ENCODE results near the gene DNAH5.

DNAH5 gene

GRCh38 chr5:13735691-13736090 lies 208.8 kb downstream of the DNAH5 start:
- peaks cover 17% of the 10 kb centered on the region for H3K9me3 Mint-ChIP-seq
- no peaks in the 10 kb centered on the region for H3K36me3 Mint-ChIP-seq

GRCh38 chr5:13731121-13731628 lies 213.3 kb downstream of the DNAH5 start:
- H3K27ac Mint-ChIP-seq, result no peak overlapping the region
- no peaks in the 10 kb centered on the region for H3K4me1 Mint-ChIP-seq
- ATAC-seq, result no peak
- peaks cover 13% of the 10 kb centered on the region for H3K9me3 Mint-ChIP-seq
- no peaks in the 10 kb centered on the region for H3K36me3 Mint-ChIP-seq
- no peak overlapping the region for H3K4me3 Mint-ChIP-seq
- no peak for DNase-seq (ENCODE audit: low spot score in 2 of 2)

More at GRCh38 chr5:13735691-13736090, 208.8 kb downstream of the DNAH5 start:
- no peak for DNase-seq (ENCODE audit: low spot score in 2 of 2)
- H3K4me1 Mint-ChIP-seq, result no peaks in the 10 kb centered on the region
- ATAC-seq, result no peak
- H3K4me3 Mint-ChIP-seq, result no peak overlapping the region
- H3K27ac Mint-ChIP-seq, result no peak overlapping the region

GRCh38 chr5:13708906-13709305 lies 235.6 kb downstream of the DNAH5 start:
- Mint-ChIP-seq H3K4me3 (no peak overlapping the region), H3K9me3 (peaks cover 9% of the 10 kb centered on the region), H3K36me3 (no peaks in the 10 kb centered on the region), H3K27ac (no peak overlapping the region), H3K4me1 (no peaks in the 10 kb centered on the region)
- no peak for DNase-seq (ENCODE audit: low spot score in 2 of 2)
- ATAC-seq, result no peak

GRCh38 chr5:13708432-13708831 lies 236.1 kb downstream of the DNAH5 start:
- Mint-ChIP-seq H3K4me1 (no peaks in the 10 kb centered on the region), H3K27ac (no peak overlapping the region), H3K9me3 (peaks cover 9% of the 10 kb centered on the region), H3K4me3 (no peak overlapping the region), H3K36me3 (no peaks in the 10 kb centered on the region)
- no peak for DNase-seq (ENCODE audit: low spot score in 2 of 2)
- ATAC-seq, result no peak

GRCh38 chr5:13704396-13704795 lies 240.1 kb downstream of the DNAH5 start:
- Mint-ChIP-seq H3K27ac (no peak overlapping the region), H3K9me3 (peaks cover 6% of the 10 kb centered on the region), H3K36me3 (no peaks in the 10 kb centered on the region), H3K4me3 (no peak overlapping the region), H3K4me1 (no peaks in the 10 kb centered on the region)
- DNase-seq (ENCODE audit: low spot score in 2 of 2) (no peak), ATAC-seq (no peak)

GRCh38 chr5:13700626-13701025 lies 243.9 kb downstream of the DNAH5 start:
- H3K36me3 Mint-ChIP-seq, result no peaks in the 10 kb centered on the region
- H3K27ac Mint-ChIP-seq, result no peak overlapping the region
- DNase-seq (ENCODE audit: low spot score in 2 of 2) (no peak), ATAC-seq (no peak)
- no peak overlapping the region for H3K4me3 Mint-ChIP-seq
- H3K4me1 Mint-ChIP-seq, result no peaks in the 10 kb centered on the region
- H3K9me3 Mint-ChIP-seq, result peaks cover 8% of the 10 kb centered on the region

- no peaks in the 10 kb centered on the region for H3K4me1 Mint-ChIP-seq
- ATAC-seq (no peak), DNase-seq (ENCODE audit: low spot score in 2 of 2) (no peak)
- no peak overlapping the region for H3K4me3 Mint-ChIP-seq
- H3K36me3 Mint-ChIP-seq, result no peaks in the 10 kb centered on the region
- H3K9me3 Mint-ChIP-seq, result peaks cover 8% of the 10 kb centered on the region
- no peak overlapping the region for H3K27ac Mint-ChIP-seq
Measured at GRCh38 chr5:13698885-13699284, 245.6 kb downstream of the DNAH5 start.

GRCh38 chr5:13695076-13695712 lies 249.3 kb downstream of the DNAH5 start:
- Mint-ChIP-seq H3K9me3 (peaks cover 16% of the 10 kb centered on the region), H3K4me1 (no peaks in the 10 kb centered on the region), H3K36me3 (no peaks in the 10 kb centered on the region), H3K4me3 (no peak overlapping the region), H3K27ac (no peak overlapping the region)
- ATAC-seq (no peak), DNase-seq (ENCODE audit: low spot score in 2 of 2) (no peak)

- ATAC-seq, result no peak
Measured at GRCh38 chr5:13692172-13692571, 252.3 kb downstream of the DNAH5 start.

GRCh38 chr5:13676531-13676930 lies 268.0 kb downstream of the DNAH5 start:
- DNase-seq (ENCODE audit: low spot score in 2 of 2), result no peak
- no peak overlapping the region for H3K27ac Mint-ChIP-seq
- H3K36me3 Mint-ChIP-seq, result no peaks in the 10 kb centered on the region
- ATAC-seq, result no peak
- peaks cover 16% of the 10 kb centered on the region for H3K9me3 Mint-ChIP-seq
- H3K4me3 Mint-ChIP-seq, result no peak overlapping the region
- H3K4me1 Mint-ChIP-seq, result no peaks in the 10 kb centered on the region

More at GRCh38 chr5:13692172-13692571, 252.3 kb downstream of the DNAH5 start:
- no peak overlapping the region for H3K4me3 Mint-ChIP-seq
- no peak overlapping the region for H3K27ac Mint-ChIP-seq
- no peaks in the 10 kb centered on the region for H3K4me1 Mint-ChIP-seq
- DNase-seq (ENCODE audit: low spot score in 2 of 2), result no peak
- no peaks in the 10 kb centered on the region for H3K36me3 Mint-ChIP-seq
- peaks cover 19% of the 10 kb centered on the region for H3K9me3 Mint-ChIP-seq

- Mint-ChIP-seq H3K4me3 (no peak overlapping the region), H3K9me3 (peaks cover 16% of the 10 kb centered on the region), H3K36me3 (no peaks in the 10 kb centered on the region), H3K4me1 (no peaks in the 10 kb centered on the region), H3K27ac (no peak overlapping the region)
- DNase-seq (ENCODE audit: low spot score in 2 of 2) (no peak), ATAC-seq (no peak)
Measured at GRCh38 chr5:13674391-13674790, 270.1 kb downstream of the DNAH5 start.

GRCh38 chr5:13673511-13673910 lies 271.0 kb downstream of the DNAH5 start:
- no peak overlapping the region for H3K27ac Mint-ChIP-seq
- H3K4me1 Mint-ChIP-seq, result no peaks in the 10 kb centered on the region
- no peak overlapping the region for H3K4me3 Mint-ChIP-seq
- ATAC-seq (no peak), DNase-seq (ENCODE audit: low spot score in 2 of 2) (no peak)
- no peaks in the 10 kb centered on the region for H3K36me3 Mint-ChIP-seq
- peaks cover 17% of the 10 kb centered on the region for H3K9me3 Mint-ChIP-seq

GRCh38 chr5:13664377-13664776 lies 280.1 kb downstream of the DNAH5 start:
- H3K36me3 Mint-ChIP-seq, result peaks cover 3% of the 10 kb centered on the region
- DNase-seq (ENCODE audit: low spot score in 2 of 2), result no peak
- no peak overlapping the region for H3K27ac Mint-ChIP-seq

GRCh38 chr5:13662626-13663025 lies 281.9 kb downstream of the DNAH5 start:
- Mint-ChIP-seq H3K36me3 (peaks cover 5% of the 10 kb centered on the region), H3K4me1 (no peaks in the 10 kb centered on the region), H3K9me3 (peaks cover 5% of the 10 kb centered on the region), H3K4me3 (no peak overlapping the region), H3K27ac (no peak overlapping the region)
- ATAC-seq (no peak), DNase-seq (ENCODE audit: low spot score in 2 of 2) (no peak)

More at GRCh38 chr5:13664377-13664776, 280.1 kb downstream of the DNAH5 start:
- H3K4me1 Mint-ChIP-seq, result no peaks in the 10 kb centered on the region
- H3K9me3 Mint-ChIP-seq, result peaks cover 13% of the 10 kb centered on the region
- no peak overlapping the region for H3K4me3 Mint-ChIP-seq
- no peak for ATAC-seq

- peaks cover 5% of the 10 kb centered on the region for H3K36me3 Mint-ChIP-seq
- H3K4me1 Mint-ChIP-seq, result no peaks in the 10 kb centered on the region
- ATAC-seq (no peak), DNase-seq (ENCODE audit: low spot score in 2 of 2) (no peak)
- H3K9me3 Mint-ChIP-seq, result peaks cover 5% of the 10 kb centered on the region
- no peak overlapping the region for H3K27ac Mint-ChIP-seq
- H3K4me3 Mint-ChIP-seq, result no peak overlapping the region
Measured at GRCh38 chr5:13661272-13661671, 283.2 kb downstream of the DNAH5 start.

GRCh38 chr5:13660072-13660471 lies 284.4 kb downstream of the DNAH5 start:
- no peak for ATAC-seq

More at GRCh38 chr5:13660072-13660471, 284.4 kb downstream of the DNAH5 start:
- no peak overlapping the region for H3K27ac Mint-ChIP-seq
- DNase-seq (ENCODE audit: low spot score in 2 of 2), result no peak
- no peaks in the 10 kb centered on the region for H3K4me1 Mint-ChIP-seq
- no peak overlapping the region for H3K4me3 Mint-ChIP-seq
- H3K9me3 Mint-ChIP-seq, result peaks cover 3% of the 10 kb centered on the region
- peaks cover 5% of the 10 kb centered on the region for H3K36me3 Mint-ChIP-seq
